ENCODE measurements around the gene ANTXR1. TPM values are rescaled to one million over a fixed set of nuclear protein-coding genes. Genes with fewer than 3 reads are reported as not detected.

The ANTXR1 gene
- total and polyA plus RNA-seq, 7 experiments from 2014 or later = 0.18 TPM; not detected in 6

DNA sequence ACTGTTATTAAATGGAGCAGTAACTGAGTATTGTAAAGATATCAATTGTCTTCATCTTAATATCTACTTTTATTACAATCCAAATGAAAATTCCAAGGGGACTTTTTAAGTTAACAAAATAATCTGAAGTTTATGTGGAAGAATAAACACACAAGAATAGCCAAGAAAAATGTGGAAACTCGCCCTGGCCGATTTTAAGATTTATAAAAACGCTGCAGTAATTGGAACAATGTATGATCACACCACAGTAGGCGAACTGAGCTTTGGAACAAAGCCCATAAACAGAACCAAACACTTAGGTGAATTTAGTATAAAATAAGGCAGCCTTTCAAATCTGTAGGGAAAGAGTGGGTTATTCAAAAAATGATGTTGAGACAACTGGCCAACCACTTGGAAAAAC is 96.3 kb downstream of the ANTXR1 start:
- intact Hi-C loops (cut with micrococcal nuclease) = no loop called here

DNA sequence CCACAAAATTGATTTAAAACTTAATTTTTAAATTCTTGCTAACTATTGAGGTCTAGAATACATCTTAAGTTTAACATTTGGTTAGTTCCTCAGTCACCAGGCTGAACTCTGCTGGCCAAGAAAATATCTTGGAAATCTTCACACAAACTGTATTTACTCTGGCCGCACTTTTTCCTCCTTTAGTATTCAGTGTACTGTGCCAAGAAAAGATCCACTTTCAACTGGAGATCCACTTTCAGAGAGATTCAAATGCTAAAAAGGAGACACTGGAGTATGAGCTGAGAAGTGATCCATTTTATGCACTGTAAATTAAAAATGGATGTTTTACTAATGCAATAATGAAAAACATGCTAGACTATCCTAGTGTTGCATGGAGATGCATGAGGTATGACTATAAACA is 98.1 kb downstream of the ANTXR1 start:
- H3K27me3 ChIP-seq (ENCODE audit: control insufficient read depth in 2 of 2, insufficient read depth in 2 of 2, low read length in 2 of 2) = peaks cover 0 to 3% of the 10 kb centered on the region in 2 donors
- no peak for DNase-seq
- no peak overlapping the region for H3K4me3 ChIP-seq (ENCODE audit: low read length)
- H3K9me3 Mint-ChIP-seq = peaks cover 0 to 2% (median 0%) of the 10 kb centered on the region in 11 donors
- H3K27ac ChIP-seq (ENCODE audit: low read depth, low read length) = no peak overlapping the region
- POLR2A ChIA-PET = no interaction called here
- H3K27ac Mint-ChIP-seq = no peak overlapping the region
- no peak overlapping the region for H3K4me3 Mint-ChIP-seq
- H3K4me1 ChIP-seq (ENCODE audit: control insufficient read depth in 2 of 2, insufficient read depth in 2 of 2, low read length in 2 of 2) = no peaks in the 10 kb centered on the region
- CTCF ChIA-PET = no interaction called here
- H3K27me3 Mint-ChIP-seq = peaks cover 5 to 39% (median 12%) of the 10 kb centered on the region in 5 donors
- no peaks in the 10 kb centered on the region for H3K36me3 Mint-ChIP-seq
- H3K4me1 Mint-ChIP-seq = no peaks in the 10 kb centered on the region
- H3K36me3 ChIP-seq (ENCODE audit: control insufficient read depth in 2 of 3, insufficient read depth in 3 of 3, low read length in 3 of 3) = no peaks in the 10 kb centered on the region
- intact Hi-C loops (cut with micrococcal nuclease) = no loop called here
- ATAC-seq = no peak
- no peaks in the 10 kb centered on the region for H3K9me3 ChIP-seq (ENCODE audit: control insufficient read depth in 2 of 3, low read length in 3 of 3)

More for the DNA sequence above, 96.3 kb downstream of the ANTXR1 start:
- Mint-ChIP-seq H3K27me3 (peaks cover 5 to 38% (median 10%) of the 10 kb centered on the region in 5 donors), H3K27ac (no peak overlapping the region), H3K4me1 (no peaks in the 10 kb centered on the region), H3K4me3 (no peak overlapping the region), H3K9me3 (no peaks in the 10 kb centered on the region), H3K36me3 (no peaks in the 10 kb centered on the region)
- ATAC-seq (no peak), DNase-seq (no peak)
- Histone ChIP-seq H3K9me3 (ENCODE audit: control insufficient read depth in 2 of 3, low read length in 3 of 3) (no peaks in the 10 kb centered on the region), H3K27ac (ENCODE audit: low read depth, low read length) (no peak overlapping the region), H3K36me3 (ENCODE audit: control insufficient read depth in 2 of 3, insufficient read depth in 3 of 3, low read length in 3 of 3) (no peaks in the 10 kb centered on the region), H3K27me3 (ENCODE audit: control insufficient read depth in 2 of 2, insufficient read depth in 2 of 2, low read length in 2 of 2) (peaks cover 0 to 3% of the 10 kb centered on the region in 2 donors), H3K4me3 (ENCODE audit: low read length) (no peak overlapping the region), H3K4me1 (ENCODE audit: control insufficient read depth in 2 of 2, insufficient read depth in 2 of 2, low read length in 2 of 2) (no peaks in the 10 kb centered on the region)
- CTCF ChIA-PET = interaction anchor here (0.7 kb wide), 1 partner anchor 39 kb away, joined by 3 read pairs; no protein-coding TSS in a partner anchor
- POLR2A ChIA-PET = no interaction called here

DNA sequence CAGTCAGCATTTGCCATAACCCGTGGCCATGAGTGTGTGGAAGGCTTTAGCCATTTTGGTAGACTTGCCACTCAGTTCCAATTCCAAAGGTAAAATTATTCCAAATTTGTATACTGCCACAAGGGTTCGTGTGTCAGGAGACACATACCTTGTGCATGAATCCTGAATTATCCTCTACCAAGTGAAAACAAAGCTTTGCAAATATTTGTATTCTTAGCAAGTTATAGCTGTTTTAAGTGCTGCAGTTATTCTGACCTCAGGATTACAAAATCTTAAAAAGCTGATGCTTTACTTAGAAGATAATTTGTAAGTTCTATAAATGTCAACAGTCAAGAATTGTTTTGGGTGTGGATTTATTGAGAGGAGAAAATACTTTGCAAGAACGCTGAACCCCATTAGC is 100.6 kb downstream of the ANTXR1 start:
- Mint-ChIP-seq H3K36me3 (no peaks in the 10 kb centered on the region), H3K9me3 (peaks cover 0 to 2% (median 0%) of the 10 kb centered on the region in 11 donors), H3K4me3 (no peak overlapping the region), H3K4me1 (no peaks in the 10 kb centered on the region), H3K27me3 (peaks cover 0 to 29% (median 9%) of the 10 kb centered on the region in 5 donors), H3K27ac (no peak overlapping the region)
- no peaks in the 10 kb centered on the region for H3K9me3 ChIP-seq (ENCODE audit: control insufficient read depth in 2 of 3, low read length in 3 of 3)
- intact Hi-C loops (cut with micrococcal nuclease) = no loop called here
- POLR2A ChIA-PET = no interaction called here
- DNase-seq (no peak), ATAC-seq (no peak)
- no peaks in the 10 kb centered on the region for H3K4me1 ChIP-seq (ENCODE audit: control insufficient read depth in 2 of 2, insufficient read depth in 2 of 2, low read length in 2 of 2)
- H3K36me3 ChIP-seq (ENCODE audit: control insufficient read depth in 2 of 3, insufficient read depth in 3 of 3, low read length in 3 of 3) = no peaks in the 10 kb centered on the region
- CTCF ChIA-PET = no interaction called here
- no peak overlapping the region for H3K27ac ChIP-seq (ENCODE audit: low read depth, low read length)
- H3K4me3 ChIP-seq (ENCODE audit: low read length) = no peak overlapping the region
- peaks cover 0 to 3% of the 10 kb centered on the region in 2 donors for H3K27me3 ChIP-seq (ENCODE audit: control insufficient read depth in 2 of 2, insufficient read depth in 2 of 2, low read length in 2 of 2)

DNA sequence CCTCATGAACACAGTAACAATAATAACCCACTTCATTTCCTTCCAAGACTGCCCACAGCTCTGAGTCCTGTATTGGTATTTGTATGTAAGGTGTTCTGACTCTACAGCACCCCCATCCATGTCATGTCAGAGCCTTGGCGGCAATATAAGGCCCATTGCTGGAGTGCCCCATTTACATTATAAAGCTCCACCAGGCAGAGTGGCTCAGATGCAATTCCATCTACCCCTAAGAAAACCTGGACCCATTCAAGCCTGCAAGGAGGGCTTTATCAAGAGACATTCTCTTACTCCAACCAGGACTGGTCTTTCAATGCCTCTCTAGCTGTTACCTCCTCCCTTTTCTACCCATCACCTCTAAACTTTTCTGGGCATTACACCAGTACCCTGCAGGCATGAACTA is 101.6 kb downstream of the ANTXR1 start:
- intact Hi-C loops (cut with micrococcal nuclease) = no loop called here
- Mint-ChIP-seq H3K9me3 (peaks cover 0 to 2% (median 0%) of the 10 kb centered on the region in 11 donors), H3K27me3 (peaks cover 0 to 28% (median 9%) of the 10 kb centered on the region in 5 donors), H3K4me3 (no peak overlapping the region), H3K36me3 (no peaks in the 10 kb centered on the region), H3K27ac (no peak overlapping the region), H3K4me1 (no peaks in the 10 kb centered on the region)
- ChIA-PET POLR2A (no interaction called here), CTCF (no interaction called here)
- no peaks in the 10 kb centered on the region for H3K36me3 ChIP-seq (ENCODE audit: control insufficient read depth in 2 of 3, insufficient read depth in 3 of 3, low read length in 3 of 3)
- H3K27me3 ChIP-seq (ENCODE audit: control insufficient read depth in 2 of 2, insufficient read depth in 2 of 2, low read length in 2 of 2) = no peaks in the 10 kb centered on the region
- ATAC-seq = no peak
- no peak overlapping the region for H3K4me3 ChIP-seq (ENCODE audit: low read length)
- H3K9me3 ChIP-seq (ENCODE audit: control insufficient read depth in 2 of 3, low read length in 3 of 3) = no peaks in the 10 kb centered on the region
- DNase-seq = no peak
- H3K4me1 ChIP-seq (ENCODE audit: control insufficient read depth in 2 of 2, insufficient read depth in 2 of 2, low read length in 2 of 2) = no peaks in the 10 kb centered on the region
- no peak overlapping the region for H3K27ac ChIP-seq (ENCODE audit: low read depth, low read length)

DNA sequence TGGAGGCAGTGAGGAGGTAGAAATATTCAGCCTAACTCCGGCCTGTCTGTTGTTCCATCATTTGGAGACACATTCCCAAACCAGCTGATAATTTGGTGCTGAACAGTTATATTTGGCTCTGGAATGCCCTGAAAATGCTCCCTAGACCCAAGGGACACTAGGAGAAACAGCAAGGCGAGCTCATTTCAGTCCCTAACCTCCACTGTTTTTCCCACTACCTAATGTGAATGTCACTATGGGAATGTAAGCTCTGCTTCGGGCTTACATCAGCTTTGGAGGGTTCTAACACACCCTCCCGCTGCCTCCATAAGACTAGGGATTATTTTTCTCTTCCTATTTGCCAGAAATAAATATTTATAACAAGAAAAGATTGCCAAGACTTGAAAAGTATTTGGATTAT is 103.5 kb downstream of the ANTXR1 start:
- Histone ChIP-seq H3K9me3 (ENCODE audit: control insufficient read depth in 2 of 3, low read length in 3 of 3) (no peaks in the 10 kb centered on the region), H3K27ac (ENCODE audit: low read depth, low read length) (no peak overlapping the region), H3K27me3 (ENCODE audit: control insufficient read depth in 2 of 2, insufficient read depth in 2 of 2, low read length in 2 of 2) (no peaks in the 10 kb centered on the region), H3K36me3 (ENCODE audit: control insufficient read depth in 2 of 3, insufficient read depth in 3 of 3, low read length in 3 of 3) (no peaks in the 10 kb centered on the region), H3K4me1 (ENCODE audit: control insufficient read depth in 2 of 2, insufficient read depth in 2 of 2, low read length in 2 of 2) (no peaks in the 10 kb centered on the region), H3K4me3 (ENCODE audit: low read length) (no peak overlapping the region)
- DNase-seq (no peak), ATAC-seq (no peak)
- peaks cover 0 to 1% (median 0%) of the 10 kb centered on the region in 7 donors for H3K4me1 Mint-ChIP-seq
- no peaks in the 10 kb centered on the region for H3K36me3 Mint-ChIP-seq
- peaks cover 0 to 18% (median 9%) of the 10 kb centered on the region in 5 donors for H3K27me3 Mint-ChIP-seq
- ChIA-PET POLR2A (no interaction called here), CTCF (no interaction called here)
- no peak overlapping the region for H3K27ac Mint-ChIP-seq
- H3K9me3 Mint-ChIP-seq = peaks cover 0 to 2% (median 0%) of the 10 kb centered on the region in 11 donors
- no peak overlapping the region for H3K4me3 Mint-ChIP-seq
- intact Hi-C loops (cut with micrococcal nuclease) = no loop called here

DNA sequence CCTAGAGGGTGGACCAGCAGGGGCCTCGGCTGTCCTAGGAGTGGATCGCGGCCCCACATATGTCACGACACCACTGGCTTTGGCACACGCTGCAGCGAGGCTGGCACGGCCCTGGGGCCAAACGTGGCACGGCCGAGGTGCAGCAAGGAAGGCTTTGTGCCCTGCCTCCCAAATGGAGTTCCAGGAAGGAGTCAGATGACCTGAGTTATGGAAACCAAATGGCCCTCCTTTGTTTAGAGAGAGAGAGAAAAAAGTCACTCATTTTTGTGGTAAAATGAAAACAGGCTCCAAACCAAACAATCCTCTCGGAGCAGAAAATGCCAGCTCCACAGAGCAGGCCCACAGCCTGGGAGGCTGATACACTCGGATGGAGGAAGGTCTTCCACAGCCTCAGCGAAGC is 105.6 kb downstream of the ANTXR1 start:
- Mint-ChIP-seq H3K4me3 (no peak overlapping the region), H3K27me3 (peaks cover 0 to 15% (median 9%) of the 10 kb centered on the region in 5 donors), H3K36me3 (no peaks in the 10 kb centered on the region), H3K4me1 (peaks cover 0 to 1% (median 0%) of the 10 kb centered on the region in 7 donors), H3K9me3 (peaks cover 0 to 2% (median 0%) of the 10 kb centered on the region in 11 donors), H3K27ac (no peak overlapping the region)
- ATAC-seq (no peak), DNase-seq (no peak)
- Histone ChIP-seq H3K27ac (ENCODE audit: low read depth, low read length) (no peak overlapping the region), H3K4me1 (ENCODE audit: control insufficient read depth in 2 of 2, insufficient read depth in 2 of 2, low read length in 2 of 2) (no peaks in the 10 kb centered on the region), H3K27me3 (ENCODE audit: control insufficient read depth in 2 of 2, insufficient read depth in 2 of 2, low read length in 2 of 2) (no peaks in the 10 kb centered on the region), H3K9me3 (ENCODE audit: control insufficient read depth in 2 of 3, low read length in 3 of 3) (no peaks in the 10 kb centered on the region), H3K4me3 (ENCODE audit: low read length) (no peak overlapping the region), H3K36me3 (ENCODE audit: control insufficient read depth in 2 of 3, insufficient read depth in 3 of 3, low read length in 3 of 3) (no peaks in the 10 kb centered on the region)
- intact Hi-C loops (cut with micrococcal nuclease) = no loop called here
- ChIA-PET POLR2A (no interaction called here), CTCF (no interaction called here)

DNA sequence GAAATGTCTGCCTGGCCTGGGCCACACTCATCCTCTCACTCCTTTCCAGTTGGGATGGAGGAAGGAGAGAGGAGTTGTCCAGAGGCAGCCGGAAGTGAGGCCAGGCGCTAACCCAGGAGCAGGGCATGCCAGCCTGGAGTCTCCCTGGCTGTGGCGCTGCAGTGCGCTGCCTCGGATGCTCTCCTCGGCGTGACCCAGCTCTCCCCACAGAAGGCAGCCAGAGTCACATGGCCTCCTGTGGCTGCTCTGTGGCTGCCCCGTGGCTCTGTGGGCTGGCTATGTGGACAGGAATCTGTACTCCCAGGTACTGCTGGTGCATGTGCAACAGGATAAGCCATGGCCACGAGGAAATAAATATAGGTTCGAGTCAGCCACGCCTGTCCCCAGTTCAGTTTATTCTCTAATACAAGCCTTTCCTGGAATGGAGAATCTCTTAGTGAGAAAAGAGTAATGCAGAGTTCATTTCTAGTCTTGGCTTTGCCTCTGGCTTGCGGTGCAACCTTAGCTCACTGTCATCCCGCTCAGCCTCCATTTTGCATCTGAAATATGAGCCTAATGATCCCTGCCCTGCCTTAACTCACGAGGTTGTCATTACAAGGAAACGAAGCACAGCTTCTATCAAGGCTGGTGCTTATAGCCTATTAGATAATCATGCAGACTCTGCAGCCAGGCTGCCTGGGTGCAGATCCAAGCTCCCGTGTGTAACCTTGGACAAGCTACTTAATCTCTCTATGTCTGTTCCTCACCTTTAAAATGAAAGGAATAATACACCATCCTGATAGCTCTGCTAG is 106.3 kb downstream of the ANTXR1 start:
- intact Hi-C loops (cut with micrococcal nuclease) = no loop called here
- Histone ChIP-seq H3K4me3 (ENCODE audit: low read length) (no peak overlapping the region), H3K4me1 (ENCODE audit: control insufficient read depth in 2 of 2, insufficient read depth in 2 of 2, low read length in 2 of 2) (no peaks in the 10 kb centered on the region), H3K9me3 (ENCODE audit: control insufficient read depth in 2 of 3, low read length in 3 of 3) (no peaks in the 10 kb centered on the region), H3K27me3 (ENCODE audit: control insufficient read depth in 2 of 2, insufficient read depth in 2 of 2, low read length in 2 of 2) (no peaks in the 10 kb centered on the region), H3K36me3 (ENCODE audit: control insufficient read depth in 2 of 3, insufficient read depth in 3 of 3, low read length in 3 of 3) (no peaks in the 10 kb centered on the region), H3K27ac (ENCODE audit: low read depth, low read length) (no peak overlapping the region)
- peaks cover 0 to 2% (median 0%) of the 10 kb centered on the region in 11 donors for H3K9me3 Mint-ChIP-seq
- CTCF ChIA-PET = no interaction called here
- peaks cover 0 to 1% (median 0%) of the 10 kb centered on the region in 7 donors for H3K4me1 Mint-ChIP-seq
- peaks cover 0 to 15% (median 12%) of the 10 kb centered on the region in 5 donors for H3K27me3 Mint-ChIP-seq
- H3K27ac Mint-ChIP-seq = no peak overlapping the region
- DNase-seq (no peak), ATAC-seq (no peak)
- POLR2A ChIA-PET = no interaction called here
- no peak overlapping the region for H3K4me3 Mint-ChIP-seq
- H3K36me3 Mint-ChIP-seq = no peaks in the 10 kb centered on the region

All from naive thymus-derived CD4-positive, alpha-beta T cell (primary cell).